Measurements from ENCODE around the gene KCNJ15.

KCNJ15 gene

DNA sequence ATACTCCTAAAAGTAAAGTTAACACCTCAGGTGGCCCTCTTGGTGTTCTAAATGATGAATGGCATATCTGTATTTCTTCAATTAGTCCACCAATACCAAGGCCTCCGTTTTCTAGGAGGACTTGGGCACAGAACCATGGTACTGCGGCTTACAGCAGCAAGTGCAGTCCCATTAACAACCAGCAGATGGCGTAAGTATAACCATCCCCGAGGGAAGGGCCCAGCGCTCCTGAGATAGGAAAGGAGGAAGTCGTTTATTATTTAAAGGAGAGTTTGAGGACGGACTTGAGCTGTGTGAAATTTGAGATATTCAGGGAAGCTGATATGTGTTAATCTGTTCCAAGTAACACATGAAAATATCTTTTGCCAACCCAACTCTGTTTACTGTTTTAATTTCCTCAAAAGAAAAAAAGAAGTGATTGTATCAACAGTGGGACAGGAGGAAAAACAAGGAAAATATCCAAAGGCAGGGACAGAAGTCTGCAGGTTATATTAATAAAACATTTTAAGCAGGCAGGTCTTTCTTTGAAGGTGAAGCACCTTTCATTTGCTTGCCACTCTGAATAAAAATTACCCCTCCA, 37.7 kb upstream of the KCNJ15 start:
- ATAC-seq, result peak; percentile 95
- TF ChIP-seq SNAI2 (CRISPR knock-in tag; IDR thresholded peaks at IDR 0.05) (no peak), RARB (CRISPR knock-in tag; IDR thresholded peaks at IDR 0.05) (no peak), ZNF70 (CRISPR knock-in tag; IDR thresholded peaks at IDR 0.05) (no peak), TCF4 (CRISPR knock-in tag; IDR thresholded peaks at IDR 0.05; ENCODE audit: borderline replicate concordance) (no peak), BACH2 (CRISPR knock-in tag; IDR thresholded peaks at IDR 0.05; ENCODE audit: borderline replicate concordance) (no peak), TOX (CRISPR knock-in tag; IDR thresholded peaks at IDR 0.05; ENCODE audit: borderline replicate concordance) (no peak), ZC3H10 (CRISPR knock-in tag; IDR thresholded peaks at IDR 0.05) (no peak), ZFP3 (CRISPR knock-in tag; IDR thresholded peaks at IDR 0.05) (no peak)
- TF ChIP-seq, protein P1, sequence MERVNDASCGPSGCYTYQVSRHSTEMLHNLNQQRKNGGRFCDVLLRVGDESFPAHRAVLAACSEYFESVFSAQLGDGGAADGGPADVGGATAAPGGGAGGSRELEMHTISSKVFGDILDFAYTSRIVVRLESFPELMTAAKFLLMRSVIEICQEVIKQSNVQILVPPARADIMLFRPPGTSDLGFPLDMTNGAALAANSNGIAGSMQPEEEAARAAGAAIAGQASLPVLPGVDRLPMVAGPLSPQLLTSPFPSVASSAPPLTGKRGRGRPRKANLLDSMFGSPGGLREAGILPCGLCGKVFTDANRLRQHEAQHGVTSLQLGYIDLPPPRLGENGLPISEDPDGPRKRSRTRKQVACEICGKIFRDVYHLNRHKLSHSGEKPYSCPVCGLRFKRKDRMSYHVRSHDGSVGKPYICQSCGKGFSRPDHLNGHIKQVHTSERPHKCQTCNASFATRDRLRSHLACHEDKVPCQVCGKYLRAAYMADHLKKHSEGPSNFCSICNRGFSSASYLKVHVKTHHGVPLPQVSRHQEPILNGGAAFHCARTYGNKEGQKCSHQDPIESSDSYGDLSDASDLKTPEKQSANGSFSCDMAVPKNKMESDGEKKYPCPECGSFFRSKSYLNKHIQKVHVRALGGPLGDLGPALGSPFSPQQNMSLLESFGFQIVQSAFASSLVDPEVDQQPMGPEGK (CRISPR knock-in tag; IDR thresholded peaks at IDR 0.05; ENCODE audit: borderline replicate concordance), result no peak
- TF ChIP-seq, protein P2, sequence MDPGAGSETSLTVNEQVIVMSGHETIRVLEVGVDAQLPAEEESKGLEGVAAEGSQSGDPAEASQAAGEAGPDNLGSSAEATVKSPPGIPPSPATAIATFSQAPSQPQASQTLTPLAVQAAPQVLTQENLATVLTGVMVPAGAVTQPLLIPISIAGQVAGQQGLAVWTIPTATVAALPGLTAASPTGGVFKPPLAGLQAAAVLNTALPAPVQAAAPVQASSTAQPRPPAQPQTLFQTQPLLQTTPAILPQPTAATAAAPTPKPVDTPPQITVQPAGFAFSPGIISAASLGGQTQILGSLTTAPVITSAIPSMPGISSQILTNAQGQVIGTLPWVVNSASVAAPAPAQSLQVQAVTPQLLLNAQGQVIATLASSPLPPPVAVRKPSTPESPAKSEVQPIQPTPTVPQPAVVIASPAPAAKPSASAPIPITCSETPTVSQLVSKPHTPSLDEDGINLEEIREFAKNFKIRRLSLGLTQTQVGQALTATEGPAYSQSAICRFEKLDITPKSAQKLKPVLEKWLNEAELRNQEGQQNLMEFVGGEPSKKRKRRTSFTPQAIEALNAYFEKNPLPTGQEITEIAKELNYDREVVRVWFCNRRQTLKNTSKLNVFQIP (CRISPR knock-in tag; IDR thresholded peaks at IDR 0.05; ENCODE audit: borderline replicate concordance, low read depth), result no peak
- TF ChIP-seq, protein P3, sequence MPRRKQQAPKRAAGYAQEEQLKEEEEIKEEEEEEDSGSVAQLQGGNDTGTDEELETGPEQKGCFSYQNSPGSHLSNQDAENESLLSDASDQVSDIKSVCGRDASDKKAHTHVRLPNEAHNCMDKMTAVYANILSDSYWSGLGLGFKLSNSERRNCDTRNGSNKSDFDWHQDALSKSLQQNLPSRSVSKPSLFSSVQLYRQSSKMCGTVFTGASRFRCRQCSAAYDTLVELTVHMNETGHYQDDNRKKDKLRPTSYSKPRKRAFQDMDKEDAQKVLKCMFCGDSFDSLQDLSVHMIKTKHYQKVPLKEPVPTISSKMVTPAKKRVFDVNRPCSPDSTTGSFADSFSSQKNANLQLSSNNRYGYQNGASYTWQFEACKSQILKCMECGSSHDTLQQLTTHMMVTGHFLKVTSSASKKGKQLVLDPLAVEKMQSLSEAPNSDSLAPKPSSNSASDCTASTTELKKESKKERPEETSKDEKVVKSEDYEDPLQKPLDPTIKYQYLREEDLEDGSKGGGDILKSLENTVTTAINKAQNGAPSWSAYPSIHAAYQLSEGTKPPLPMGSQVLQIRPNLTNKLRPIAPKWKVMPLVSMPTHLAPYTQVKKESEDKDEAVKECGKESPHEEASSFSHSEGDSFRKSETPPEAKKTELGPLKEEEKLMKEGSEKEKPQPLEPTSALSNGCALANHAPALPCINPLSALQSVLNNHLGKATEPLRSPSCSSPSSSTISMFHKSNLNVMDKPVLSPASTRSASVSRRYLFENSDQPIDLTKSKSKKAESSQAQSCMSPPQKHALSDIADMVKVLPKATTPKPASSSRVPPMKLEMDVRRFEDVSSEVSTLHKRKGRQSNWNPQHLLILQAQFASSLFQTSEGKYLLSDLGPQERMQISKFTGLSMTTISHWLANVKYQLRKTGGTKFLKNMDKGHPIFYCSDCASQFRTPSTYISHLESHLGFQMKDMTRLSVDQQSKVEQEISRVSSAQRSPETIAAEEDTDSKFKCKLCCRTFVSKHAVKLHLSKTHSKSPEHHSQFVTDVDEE (CRISPR knock-in tag; IDR thresholded peaks at IDR 0.05), result no peak

DNA sequence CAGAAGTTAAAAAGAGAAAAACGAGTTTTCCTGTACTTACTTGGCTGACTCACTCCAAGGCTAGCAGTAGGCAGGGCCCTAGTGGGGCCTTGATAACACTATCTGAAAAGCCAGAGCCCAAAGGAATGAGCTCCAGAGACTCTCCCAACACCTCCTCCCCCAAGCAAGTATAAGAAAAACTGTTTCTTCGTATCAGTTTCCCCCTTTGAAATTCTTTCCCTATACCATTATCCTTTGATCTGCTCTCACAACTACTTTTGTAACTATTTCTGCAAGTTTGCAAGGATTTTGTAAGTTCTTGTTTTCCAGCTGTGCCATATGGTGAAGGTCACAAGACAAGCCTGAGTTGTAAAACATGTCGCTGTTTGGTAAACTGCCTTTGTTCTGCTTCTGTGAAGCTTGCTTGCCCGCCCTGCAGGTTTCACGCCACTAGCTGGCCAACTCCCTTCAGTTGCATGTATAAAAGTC, 36.5 kb upstream of the KCNJ15 start:
- TF ChIP-seq ARNTL (CRISPR knock-in tag; IDR thresholded peaks at IDR 0.05; ENCODE audit: borderline replicate concordance, low read depth), result no peak
- no peak for TF ChIP-seq RARB (CRISPR knock-in tag; IDR thresholded peaks at IDR 0.05)
- TF ChIP-seq, protein P2 (CRISPR knock-in tag; IDR thresholded peaks at IDR 0.05; ENCODE audit: borderline replicate concordance, low read depth), result no peak
- TF ChIP-seq ESRRG (CRISPR knock-in tag; IDR thresholded peaks at IDR 0.05), result no peak
- TF ChIP-seq BACH2 (CRISPR knock-in tag; IDR thresholded peaks at IDR 0.05; ENCODE audit: borderline replicate concordance), result no peak
- no peak for TF ChIP-seq ISL1 (CRISPR knock-in tag; IDR thresholded peaks at IDR 0.05)
- no peak for TF ChIP-seq SNAI2 (CRISPR knock-in tag; IDR thresholded peaks at IDR 0.05)
- TF ChIP-seq, protein P4, sequence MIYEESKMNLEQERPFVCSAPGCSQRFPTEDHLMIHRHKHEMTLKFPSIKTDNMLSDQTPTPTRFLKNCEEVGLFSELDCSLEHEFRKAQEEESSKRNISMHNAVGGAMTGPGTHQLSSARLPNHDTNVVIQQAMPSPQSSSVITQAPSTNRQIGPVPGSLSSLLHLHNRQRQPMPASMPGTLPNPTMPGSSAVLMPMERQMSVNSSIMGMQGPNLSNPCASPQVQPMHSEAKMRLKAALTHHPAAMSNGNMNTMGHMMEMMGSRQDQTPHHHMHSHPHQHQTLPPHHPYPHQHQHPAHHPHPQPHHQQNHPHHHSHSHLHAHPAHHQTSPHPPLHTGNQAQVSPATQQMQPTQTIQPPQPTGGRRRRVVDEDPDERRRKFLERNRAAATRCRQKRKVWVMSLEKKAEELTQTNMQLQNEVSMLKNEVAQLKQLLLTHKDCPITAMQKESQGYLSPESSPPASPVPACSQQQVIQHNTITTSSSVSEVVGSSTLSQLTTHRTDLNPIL (CRISPR knock-in tag; IDR thresholded peaks at IDR 0.05; ENCODE audit: low read depth), result no peak
- TF ChIP-seq ZNF70 (CRISPR knock-in tag; IDR thresholded peaks at IDR 0.05), result no peak

DNA sequence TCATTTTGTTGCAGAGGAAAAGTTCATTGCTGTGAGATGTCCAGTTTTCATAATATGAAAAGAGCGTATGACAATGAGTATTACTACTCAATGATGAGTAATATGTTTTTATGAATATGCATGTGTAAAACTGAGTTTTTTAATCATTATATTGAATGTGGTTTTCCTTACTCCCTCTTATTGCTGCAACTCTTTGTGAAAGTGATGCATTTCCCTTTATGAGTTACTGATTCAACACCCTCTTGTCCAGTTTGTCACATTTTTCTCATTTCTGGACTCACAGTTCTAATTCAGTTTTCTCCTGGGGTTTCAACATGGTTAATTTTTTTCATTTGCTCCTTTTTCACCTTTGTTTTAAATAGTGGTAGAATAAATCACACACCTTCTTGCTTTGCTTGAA, 35.2 kb upstream of the KCNJ15 start:
- no peak for ATAC-seq
- TF ChIP-seq RARB (CRISPR knock-in tag; IDR thresholded peaks at IDR 0.05), result no peak
- no peak for TF ChIP-seq GLIS3 (CRISPR knock-in tag; IDR thresholded peaks at IDR 0.05)
- TF ChIP-seq TOX (CRISPR knock-in tag; IDR thresholded peaks at IDR 0.05; ENCODE audit: borderline replicate concordance), result no peak
- TF ChIP-seq CSDC2 (CRISPR knock-in tag; IDR thresholded peaks at IDR 0.05), result no peak

More for the DNA sequence above, 36.5 kb upstream of the KCNJ15 start:
- no peak for ATAC-seq

All from SK-N-SH treated with all-trans-retinoic acid at 6 μM for 48 hours (cell line).